Choroid plexus epithelial cell (primary cell): ENCODE data around the gene ARHGAP32.

Experiments
- DNase-seq: peaks from one replicate; pipeline ENCODE4 v3.0.0-alpha.2; 2010; ENCODE audit warnings: low read depth
- H3K4me3 ChIP-seq: 2 replicates; pipeline ENCODE4 v1.5.1; 2011; ENCODE audit warnings: low read depth, mild to moderate bottlenecking, control low read depth, low read length, moderate library complexity
- TF ChIP-seq, protein P1 (sequence below): conservative IDR thresholded peaks from 2 replicates; pipeline ENCODE4 v1.5.1; 2011; ENCODE audit warnings: low read depth, mild to moderate bottlenecking, control low read depth, inconsistent platforms, low read length, moderate library complexity

Gene ARHGAP32

DNA sequence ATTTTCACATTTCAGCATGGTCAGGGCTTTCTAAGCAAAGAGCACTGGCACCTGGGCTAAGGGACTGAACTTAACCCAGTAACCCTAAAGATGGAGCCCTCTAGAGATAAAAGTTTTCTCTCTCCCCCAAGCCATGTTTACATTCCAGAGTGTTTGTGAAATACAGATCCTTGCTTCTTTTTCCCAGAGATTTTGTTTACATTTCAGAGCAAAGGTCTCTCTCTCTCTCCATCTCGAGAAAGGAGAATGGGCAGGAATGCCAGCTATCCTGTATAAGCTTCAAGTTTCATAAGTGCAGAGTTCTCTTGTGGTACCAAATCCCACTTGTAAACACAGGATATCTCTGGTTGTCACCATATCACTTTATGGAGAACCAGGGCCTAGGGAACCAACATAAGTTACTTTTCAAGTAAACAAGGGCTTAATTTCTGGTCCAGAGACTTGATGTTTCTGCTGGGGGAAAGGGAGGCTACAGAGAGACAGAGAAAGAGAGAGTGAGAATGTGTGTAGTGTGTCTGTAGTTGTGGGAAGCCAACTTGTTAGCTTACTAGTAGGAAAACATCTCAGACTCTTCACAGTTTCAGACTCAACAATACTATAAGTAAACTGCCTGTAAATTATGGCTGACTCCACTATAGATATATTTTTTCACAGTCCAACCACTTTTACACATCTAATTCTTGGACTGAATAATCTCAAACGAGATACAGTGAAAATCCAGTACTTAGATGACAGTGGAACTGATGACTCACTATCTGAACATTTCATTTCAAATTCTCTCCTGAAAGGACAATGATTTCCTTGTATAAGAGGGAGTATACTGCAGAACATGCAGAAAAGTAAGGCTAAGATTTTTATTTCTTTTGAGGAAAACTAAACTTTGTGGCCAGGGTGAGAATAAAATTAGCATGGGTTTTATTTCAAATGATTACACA, 76.2 kb downstream of the ARHGAP32 start:
- H3K4me3 ChIP-seq, result no peak overlapping the region
- DNase-seq, result peak; percentile 70
- TF ChIP-seq, protein P1, sequence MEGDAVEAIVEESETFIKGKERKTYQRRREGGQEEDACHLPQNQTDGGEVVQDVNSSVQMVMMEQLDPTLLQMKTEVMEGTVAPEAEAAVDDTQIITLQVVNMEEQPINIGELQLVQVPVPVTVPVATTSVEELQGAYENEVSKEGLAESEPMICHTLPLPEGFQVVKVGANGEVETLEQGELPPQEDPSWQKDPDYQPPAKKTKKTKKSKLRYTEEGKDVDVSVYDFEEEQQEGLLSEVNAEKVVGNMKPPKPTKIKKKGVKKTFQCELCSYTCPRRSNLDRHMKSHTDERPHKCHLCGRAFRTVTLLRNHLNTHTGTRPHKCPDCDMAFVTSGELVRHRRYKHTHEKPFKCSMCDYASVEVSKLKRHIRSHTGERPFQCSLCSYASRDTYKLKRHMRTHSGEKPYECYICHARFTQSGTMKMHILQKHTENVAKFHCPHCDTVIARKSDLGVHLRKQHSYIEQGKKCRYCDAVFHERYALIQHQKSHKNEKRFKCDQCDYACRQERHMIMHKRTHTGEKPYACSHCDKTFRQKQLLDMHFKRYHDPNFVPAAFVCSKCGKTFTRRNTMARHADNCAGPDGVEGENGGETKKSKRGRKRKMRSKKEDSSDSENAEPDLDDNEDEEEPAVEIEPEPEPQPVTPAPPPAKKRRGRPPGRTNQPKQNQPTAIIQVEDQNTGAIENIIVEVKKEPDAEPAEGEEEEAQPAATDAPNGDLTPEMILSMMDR, result no peak

- no peak for DNase-seq
- TF ChIP-seq, protein P1, result no peak
- no peak overlapping the region for H3K4me3 ChIP-seq
Measured at GRCh38 chr11:129109701-129110100, 82.4 kb downstream of the ARHGAP32 start.

DNA sequence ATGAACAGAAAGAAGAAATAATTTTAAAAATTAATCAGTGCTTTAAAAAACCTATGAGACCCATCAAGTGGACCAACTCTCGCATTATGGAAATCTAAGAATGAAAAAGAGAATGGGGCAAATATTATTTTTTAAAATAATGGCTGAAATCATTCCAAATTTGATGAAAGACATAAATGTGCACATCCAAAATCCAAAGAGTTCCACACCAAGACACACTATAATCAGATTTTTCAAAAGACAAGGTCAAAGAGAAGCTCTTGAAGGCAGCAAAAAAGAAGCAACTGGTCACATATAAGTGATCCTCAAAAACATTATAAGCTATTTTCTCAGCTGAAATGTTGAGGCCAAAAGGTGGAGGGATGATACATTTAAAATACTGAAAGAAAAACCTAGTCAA, 85.3 kb downstream of the ARHGAP32 start:
- no peak for DNase-seq
- TF ChIP-seq, protein P1, result no peak
- no peak overlapping the region for H3K4me3 ChIP-seq

GRCh38 chr11:129102756-129103155, 89.4 kb downstream of the ARHGAP32 start:
- no peak overlapping the region for H3K4me3 ChIP-seq
- TF ChIP-seq, protein P1, result no peak
- DNase-seq, result no peak

- DNase-seq, result no peak
Measured at GRCh38 chr11:129102225-129102624, 89.9 kb downstream of the ARHGAP32 start.

DNA sequence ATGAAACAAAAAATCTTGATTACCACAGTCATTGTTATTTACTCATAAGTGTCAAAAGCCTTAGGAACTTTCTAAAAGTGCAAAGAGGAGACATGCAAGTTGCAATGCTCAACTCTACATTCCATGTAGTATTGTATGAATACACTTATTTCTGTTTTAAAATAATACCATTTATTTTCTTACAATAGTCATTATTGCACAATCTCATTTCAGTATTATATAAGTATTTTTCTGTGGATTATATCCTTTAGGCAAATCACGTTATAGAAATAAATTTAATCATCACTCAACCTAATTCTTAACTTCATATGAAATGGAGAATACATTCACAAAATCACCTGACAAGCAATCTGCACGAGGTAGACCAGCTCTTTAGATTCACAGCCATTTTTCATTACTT, 98.8 kb downstream of the ARHGAP32 start:
- no peak for DNase-seq
- TF ChIP-seq, protein P1, result no peak
- H3K4me3 ChIP-seq, result no peak overlapping the region

More at GRCh38 chr11:129102225-129102624, 89.9 kb downstream of the ARHGAP32 start:
- no peak overlapping the region for H3K4me3 ChIP-seq
- TF ChIP-seq, protein P1, result no peak

DNA sequence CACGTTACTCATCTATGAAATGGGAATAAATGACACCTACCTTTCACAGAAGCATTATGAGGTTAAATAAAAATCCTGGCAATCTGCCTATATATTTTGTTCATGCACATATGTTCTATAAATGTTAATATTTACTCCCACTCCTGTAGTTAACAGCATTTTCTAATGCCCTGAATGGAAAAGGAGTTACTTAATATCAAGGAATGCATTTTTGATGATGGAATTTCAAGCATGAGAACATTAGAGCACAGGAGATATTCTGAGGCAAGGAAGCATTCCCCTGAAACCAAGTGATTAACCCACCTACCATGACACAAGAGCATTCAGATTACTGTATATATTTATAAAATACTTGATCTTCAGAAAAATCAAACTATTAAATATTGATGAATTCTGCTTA, 102.1 kb downstream of the ARHGAP32 start:
- H3K4me3 ChIP-seq, result no peak overlapping the region
- TF ChIP-seq, protein P1, result no peak
- DNase-seq, result peak; percentile 85
